HEK293T (cell line): ENCODE data around the gene ALOX5.

Source experiments
- CTCF ChIA-PET: fragments of 350-600 bp; formaldehyde crosslinking; extraction: SDS; loops from one replicate; lab custom pipeline; 2021; ENCODE audit warnings: antibody characterized with exemption, inconsistent platforms; lab: Yijun Ruan, JAX
- POLR2A ChIA-PET: fragments of 350-600 bp; formaldehyde crosslinking; extraction: SDS; loops from one replicate; lab custom pipeline; 2020; ENCODE audit warnings: antibody characterized with exemption, inconsistent platforms; lab: Yijun Ruan, JAX
- DNase-seq: peaks from one replicate; pipeline ENCODE4 v3.0.0; 2012; ENCODE audit warnings: mixed read lengths; ENCODE audit errors: extremely low spot score
- ARNT ChIP-seq: fragments of 450-650 bp; IDR thresholded peaks from 2 replicates; pipeline ENCODE4 v1.6.1; 2017; ENCODE audit warnings: mild to moderate bottlenecking
- BHLHE40 ChIP-seq: fragments of 450-650 bp; IDR thresholded peaks from 2 replicates; pipeline ENCODE4 v1.6.1; 2016; ENCODE audit warnings: mild to moderate bottlenecking, moderate library complexity, borderline replicate concordance
- CTBP1 ChIP-seq: fragments of 450-650 bp; IDR thresholded peaks from 2 replicates; pipeline ENCODE4 v1.6.1; 2016; ENCODE audit warnings: borderline replicate concordance
- ELF4 ChIP-seq: fragments of 450-650 bp; IDR thresholded peaks from 2 replicates; pipeline ENCODE4 v1.6.1; 2017; ENCODE audit warnings: antibody characterized with exemption
- FOXA1 ChIP-seq: fragments of 450-650 bp; IDR thresholded peaks from 2 replicates; pipeline ENCODE4 v1.6.1; 2016; ENCODE audit warnings: mild to moderate bottlenecking
- FOXK2 ChIP-seq: fragments of 450-650 bp; IDR thresholded peaks from 2 replicates; pipeline ENCODE4 v1.6.1; 2016; ENCODE audit warnings: mild to moderate bottlenecking
- FOXM1 ChIP-seq: fragments of 450-650 bp; IDR thresholded peaks from 2 replicates; pipeline ENCODE4 v1.6.1; 2017; ENCODE audit warnings: mild to moderate bottlenecking, borderline replicate concordance
- HDGF ChIP-seq: fragments of 450-650 bp; IDR thresholded peaks from 2 replicates; pipeline ENCODE4 v1.6.1; 2017; ENCODE audit warnings: antibody characterized with exemption, borderline replicate concordance
- L3MBTL2 ChIP-seq: fragments of 450-650 bp; conservative IDR thresholded peaks from 2 replicates; pipeline ENCODE4 v1.6.1; 2016; ENCODE audit warnings: mild to moderate bottlenecking
- LEF1 ChIP-seq: fragments of 450-650 bp; IDR thresholded peaks from 2 replicates; pipeline ENCODE4 v1.6.1; 2017; ENCODE audit warnings: mild to moderate bottlenecking, borderline replicate concordance
- NFRKB ChIP-seq: fragments of 450-650 bp; IDR thresholded peaks from 2 replicates; pipeline ENCODE4 v1.6.1; 2016; ENCODE audit warnings: mild to moderate bottlenecking, moderate library complexity
- SP1 ChIP-seq: fragments of 450-650 bp; IDR thresholded peaks from 2 replicates; pipeline ENCODE4 v1.6.1; 2017
- SUZ12 ChIP-seq: fragments of 450-650 bp; IDR thresholded peaks from 2 replicates; pipeline ENCODE4 v1.6.1; 2016; ENCODE audit warnings: mild to moderate bottlenecking
- TARDBP ChIP-seq: fragments of 450-650 bp; IDR thresholded peaks from 2 replicates; pipeline ENCODE4 v1.6.1; 2016
- ZNF384 ChIP-seq: fragments of 450-650 bp; IDR thresholded peaks from 2 replicates; pipeline ENCODE4 v1.6.1; 2016
- TF ChIP-seq, protein P1 (sequence below): fragments of 450-650 bp; IDR thresholded peaks from 2 replicates; pipeline ENCODE4 v1.6.1; 2016

The ALOX5 gene

DNA sequence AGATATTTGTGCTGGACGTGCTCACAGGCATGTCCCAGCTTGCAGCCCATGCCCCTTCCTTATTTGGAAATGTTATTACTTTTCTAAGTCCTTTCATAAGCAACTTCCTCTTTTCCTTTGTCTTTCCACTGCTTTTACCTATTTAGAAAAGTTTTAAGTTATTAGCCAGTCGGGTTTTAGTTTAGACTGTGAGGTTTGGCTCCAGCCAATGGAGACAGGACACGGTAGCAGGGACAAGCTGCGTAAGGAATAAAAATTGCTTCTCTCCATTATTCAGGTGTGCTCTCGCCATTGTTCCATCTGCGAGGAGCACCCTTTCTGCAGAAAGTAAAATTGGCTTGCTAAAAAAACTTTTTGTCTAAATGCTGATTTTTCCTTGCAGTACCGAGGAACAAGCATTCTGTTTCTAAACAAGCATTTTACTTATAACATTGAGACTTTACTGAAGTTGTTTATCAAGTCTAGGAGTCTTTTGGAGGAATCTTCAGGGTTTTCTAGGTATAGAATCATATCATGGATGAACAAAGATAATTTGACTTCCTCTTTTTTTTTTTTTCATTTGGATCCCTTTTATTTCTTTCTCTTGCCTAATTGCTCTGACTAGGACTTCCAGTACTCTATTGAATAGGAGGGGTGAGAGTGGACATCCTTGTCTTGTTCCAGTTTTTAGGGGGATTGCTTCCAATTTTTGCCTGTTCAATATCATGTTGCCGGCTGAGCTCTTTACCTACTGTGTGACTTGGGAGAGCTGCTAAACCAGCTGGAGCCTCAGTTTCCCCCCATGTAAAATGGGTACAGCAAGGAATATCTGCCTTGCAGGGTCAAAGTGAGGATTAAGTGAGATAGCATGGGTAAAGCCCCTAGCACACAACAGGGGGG is 63.8 kb downstream of the ALOX5 start:
- DNase-seq: no peak
- no peak for TF ChIP-seq HDGF
- no peak for TF ChIP-seq ZNF384
- TF ChIP-seq, protein P1, sequence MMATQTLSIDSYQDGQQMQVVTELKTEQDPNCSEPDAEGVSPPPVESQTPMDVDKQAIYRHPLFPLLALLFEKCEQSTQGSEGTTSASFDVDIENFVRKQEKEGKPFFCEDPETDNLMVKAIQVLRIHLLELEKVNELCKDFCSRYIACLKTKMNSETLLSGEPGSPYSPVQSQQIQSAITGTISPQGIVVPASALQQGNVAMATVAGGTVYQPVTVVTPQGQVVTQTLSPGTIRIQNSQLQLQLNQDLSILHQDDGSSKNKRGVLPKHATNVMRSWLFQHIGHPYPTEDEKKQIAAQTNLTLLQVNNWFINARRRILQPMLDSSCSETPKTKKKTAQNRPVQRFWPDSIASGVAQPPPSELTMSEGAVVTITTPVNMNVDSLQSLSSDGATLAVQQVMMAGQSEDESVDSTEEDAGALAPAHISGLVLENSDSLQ: no peak
- TF ChIP-seq SP1: no peak
- TF ChIP-seq ARNT: no peak
- no peak for TF ChIP-seq NFRKB
- no peak for TF ChIP-seq ELF4
- no peak for TF ChIP-seq FOXK2
- no peak for TF ChIP-seq LEF1
- TF ChIP-seq FOXA1: no peak
- TF ChIP-seq FOXM1: no peak
- no peak for TF ChIP-seq CTBP1
- TF ChIP-seq SUZ12: no peak
- no peak for TF ChIP-seq L3MBTL2
- TF ChIP-seq BHLHE40: no peak
- TF ChIP-seq TARDBP: no peak
- ChIA-PET POLR2A (no interaction called here), CTCF (interaction anchor here (0.6 kb wide), 1 partner anchor 388 kb away, joined by 3 read pairs; no protein-coding TSS in a partner anchor)

DNA sequence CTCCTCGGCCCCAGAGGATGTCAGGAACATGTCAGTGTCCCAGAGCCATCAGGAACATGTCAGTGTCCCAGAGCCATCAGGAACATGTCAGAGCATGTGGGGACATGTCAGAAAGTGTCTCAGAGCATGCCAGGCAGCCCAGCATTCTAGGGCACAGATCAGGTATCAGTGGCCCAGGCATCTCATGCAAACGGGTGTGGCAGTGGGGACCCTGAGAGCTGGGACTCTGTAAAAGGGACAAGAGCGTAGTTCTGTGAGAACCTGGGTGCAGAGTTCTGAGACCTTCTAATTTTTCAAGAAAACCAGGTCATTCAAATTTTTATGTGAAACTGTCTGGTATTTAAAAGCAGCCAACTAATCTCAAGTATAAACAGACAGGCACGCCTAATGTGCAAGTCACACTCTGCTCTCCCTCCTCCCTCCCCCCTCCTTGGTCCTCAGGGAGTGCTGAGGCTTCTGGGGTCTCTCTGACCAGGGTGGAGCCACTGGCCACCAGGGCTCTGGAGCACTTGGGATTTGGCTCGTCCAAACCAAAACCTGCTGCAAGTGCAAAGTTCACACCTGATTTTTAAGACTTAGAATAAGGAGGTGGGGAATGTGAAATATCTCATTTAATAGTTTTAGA is 64.6 kb downstream of the ALOX5 start:
- CTCF ChIA-PET: no interaction called here
- POLR2A ChIA-PET: no interaction called here
- TF ChIP-seq SP1: no peak
- no peak for TF ChIP-seq LEF1
- TF ChIP-seq, protein P1: no peak
- no peak for TF ChIP-seq FOXM1
- TF ChIP-seq NFRKB: no peak
- TF ChIP-seq SUZ12: no peak
- no peak for TF ChIP-seq ZNF384
- TF ChIP-seq CTBP1: no peak
- no peak for TF ChIP-seq ELF4
- no peak for TF ChIP-seq ARNT
- TF ChIP-seq FOXK2: no peak
- TF ChIP-seq FOXA1: no peak
- DNase-seq: no peak

DNA sequence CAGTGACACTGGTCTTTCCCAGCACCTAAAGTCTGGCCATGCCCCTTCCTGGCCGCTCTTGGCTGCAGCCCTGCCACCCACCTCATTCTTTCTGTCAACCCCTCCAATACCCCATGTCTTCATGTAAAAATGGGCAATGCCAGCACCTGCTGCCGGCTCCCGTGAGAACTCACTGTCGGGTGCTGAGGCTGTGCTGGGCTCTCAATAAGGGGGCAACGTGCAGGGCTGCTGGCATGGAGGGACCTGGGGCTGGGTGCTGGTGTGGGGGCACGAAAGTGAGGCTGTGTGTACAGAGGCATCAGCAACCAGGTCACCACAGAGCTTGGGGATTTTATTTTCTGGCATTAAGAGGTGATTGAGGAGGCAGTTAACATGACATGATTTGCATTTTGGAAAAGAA is 65.3 kb downstream of the ALOX5 start:
- ChIA-PET CTCF (no interaction called here), POLR2A (no interaction called here)
- no peak for TF ChIP-seq FOXK2
- TF ChIP-seq SUZ12: no peak
- no peak for TF ChIP-seq ELF4
- no peak for TF ChIP-seq BHLHE40
- no peak for TF ChIP-seq L3MBTL2
- TF ChIP-seq ZNF384: no peak
- no peak for TF ChIP-seq LEF1
- TF ChIP-seq CTBP1: no peak
- no peak for TF ChIP-seq SP1
- no peak for TF ChIP-seq FOXA1
- TF ChIP-seq HDGF: no peak
- no peak for TF ChIP-seq FOXM1
- TF ChIP-seq, protein P1: no peak
- no peak for TF ChIP-seq NFRKB
- no peak for TF ChIP-seq TARDBP
- TF ChIP-seq ARNT: no peak
- no peak for DNase-seq

DNA sequence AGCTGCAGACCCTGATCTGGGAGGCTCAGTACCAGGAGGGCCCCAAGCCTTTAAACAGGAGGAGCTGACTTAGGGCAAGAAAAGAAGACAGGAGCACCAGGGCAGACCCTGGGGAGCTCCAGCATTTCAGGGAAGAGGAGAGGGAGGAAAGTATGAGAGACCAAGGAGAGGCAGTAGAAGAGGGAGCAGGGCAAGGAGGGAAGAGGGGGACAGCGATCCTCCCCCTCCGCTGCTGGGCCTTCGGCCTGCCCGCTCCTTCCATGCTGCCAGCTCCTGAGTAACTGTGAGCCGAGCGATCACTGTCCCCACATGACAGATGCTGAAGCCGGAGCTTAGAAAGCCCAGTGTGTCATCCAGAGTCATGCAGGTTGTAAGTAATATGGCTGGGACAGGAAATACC is 65.9 kb downstream of the ALOX5 start:
- POLR2A ChIA-PET: no interaction called here
- CTCF ChIA-PET: no interaction called here
- no peak for DNase-seq
- TF ChIP-seq SP1 (no peak), BHLHE40 (no peak), TARDBP (no peak)

DNA sequence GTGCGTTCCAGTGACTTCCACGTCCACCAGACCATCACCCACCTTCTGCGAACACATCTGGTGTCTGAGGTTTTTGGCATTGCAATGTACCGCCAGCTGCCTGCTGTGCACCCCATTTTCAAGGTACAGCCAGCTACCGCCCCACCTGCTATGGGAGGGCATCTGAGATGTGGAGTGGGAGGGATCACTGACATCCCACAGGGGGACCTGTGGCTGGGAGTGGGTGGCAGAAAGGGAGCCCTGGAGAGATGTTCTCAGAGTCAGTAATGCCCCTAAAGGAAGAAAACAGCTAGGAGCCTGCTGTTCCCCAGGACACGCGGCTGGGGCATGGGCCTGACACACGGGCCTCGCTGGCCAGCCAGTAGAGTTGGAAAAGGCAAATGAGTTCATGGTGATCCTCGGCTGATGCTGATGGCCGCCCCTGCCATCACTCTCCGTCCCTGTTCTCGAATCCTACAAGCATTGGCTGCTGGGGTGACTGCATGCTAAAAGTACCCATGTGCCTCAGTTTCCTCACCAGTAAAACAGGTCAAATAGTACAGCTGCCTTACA is 66.6 kb downstream of the ALOX5 start:
- POLR2A ChIA-PET: no interaction called here
- CTCF ChIA-PET: no interaction called here
- TF ChIP-seq HDGF (no peak), CTBP1 (no peak), BHLHE40 (no peak), LEF1 (no peak), TARDBP (no peak), L3MBTL2 (no peak), NFRKB (no peak), ZNF384 (no peak), ELF4 (no peak), FOXA1 (no peak), ARNT (no peak), FOXM1 (no peak), FOXK2 (no peak)
- TF ChIP-seq, protein P1: no peak
- DNase-seq: no peak
